SH-SY5Y (cell line): Measurements from ENCODE around the gene IRF2BP1.

ENCODE experiments used
- GATA2 ChIP-seq: IDR thresholded peaks from 2 replicates; pipeline ENCODE4 v1.6.1; 2011; ENCODE audit warnings: mild to moderate bottlenecking, low read depth, low read length
- GATA3 ChIP-seq: IDR thresholded peaks from 2 replicates; pipeline ENCODE4 v1.6.1; 2011; ENCODE audit warnings: low read depth, mild to moderate bottlenecking, low read length, moderate library complexity

GRCh38 chr19:45862564-45863334, 23.2 kb downstream of the IRF2BP1 start, which contains the start of gene SYMPK:
- TF ChIP-seq GATA3 (no peak), GATA2 (no peak)
